Stimulated activated CD4-positive, alpha-beta T cell treated with anti-CD3 and anti-CD28 coated beads, Interleukin-4, amount 100 ng/mL, for 4 hours (primary cell): ENCODE measurements around the gene GORASP1.

ENCODE experiments used
- DNase-seq, 2 experiments: peaks; one replicate each; pipeline ENCODE4 v3.0.0-alpha.2; 2020

GORASP1 gene

GRCh38 chr3:39140341-39140971, 33.0 kb upstream of the GORASP1 start:
- no peak for DNase-seq

GRCh38 chr3:39139442-39139841, 32.0 kb upstream of the GORASP1 start:
- no peak for DNase-seq

GRCh38 chr3:39138804-39139415, 31.5 kb upstream of the GORASP1 start:
- DNase-seq: no peak

GRCh38 chr3:39137991-39138803, 30.8 kb upstream of the GORASP1 start:
- no peak for DNase-seq

- DNase-seq: no peak
Observed at GRCh38 chr3:39137435-39137936, 30.1 kb upstream of the GORASP1 start.

GRCh38 chr3:39136533-39137434, 29.4 kb upstream of the GORASP1 start:
- DNase-seq: no peak

- DNase-seq: no peak
Observed at GRCh38 chr3:39135170-39135805, 27.9 kb upstream of the GORASP1 start.

GRCh38 chr3:39134305-39134704, 26.9 kb upstream of the GORASP1 start:
- DNase-seq: no peak

GRCh38 chr3:39133822-39134221, 26.4 kb upstream of the GORASP1 start:
- DNase-seq: no peak

- DNase-seq: no peak
Observed at GRCh38 chr3:39133093-39133490, 25.7 kb upstream of the GORASP1 start.

GRCh38 chr3:39132096-39133092, 25.0 kb upstream of the GORASP1 start:
- no peak for DNase-seq

- no peak for DNase-seq
Observed at GRCh38 chr3:39130693-39131265, 23.4 kb upstream of the GORASP1 start.

- DNase-seq: no peak
Observed at GRCh38 chr3:39130026-39130425, 22.6 kb upstream of the GORASP1 start.

GRCh38 chr3:39128951-39129350, 21.5 kb upstream of the GORASP1 start:
- DNase-seq: no peak

GRCh38 chr3:39127908-39128304, 20.5 kb upstream of the GORASP1 start:
- DNase-seq: no peak

GRCh38 chr3:39127269-39127907, 20.0 kb upstream of the GORASP1 start:
- no peak for DNase-seq

- DNase-seq: peak in 1 of 2 experiments; percentile 35
Observed at GRCh38 chr3:39126532-39127071, 19.2 kb upstream of the GORASP1 start.

- DNase-seq: no peak
Observed at GRCh38 chr3:39125841-39126500, 18.5 kb upstream of the GORASP1 start.
